HG03432 (cell line): ENCODE measurements around the gene TWIST2.

ENCODE experiments used
- ATAC-seq: cut with Tn5 transposase; IDR thresholded peaks from one replicate; pipeline ENCODE4 v1.9.1; 2021; ENCODE audit warnings: mild to moderate bottlenecking, moderate library complexity; ENCODE audit not compliant: unreplicated experiment

Gene TWIST2

GRCh38 chr2:238949710-238950345 lies 101.9 kb downstream of the TWIST2 start:
- no peak for ATAC-seq

GRCh38 chr2:238950551-238950950 lies 102.7 kb downstream of the TWIST2 start:
- no peak for ATAC-seq

DNA sequence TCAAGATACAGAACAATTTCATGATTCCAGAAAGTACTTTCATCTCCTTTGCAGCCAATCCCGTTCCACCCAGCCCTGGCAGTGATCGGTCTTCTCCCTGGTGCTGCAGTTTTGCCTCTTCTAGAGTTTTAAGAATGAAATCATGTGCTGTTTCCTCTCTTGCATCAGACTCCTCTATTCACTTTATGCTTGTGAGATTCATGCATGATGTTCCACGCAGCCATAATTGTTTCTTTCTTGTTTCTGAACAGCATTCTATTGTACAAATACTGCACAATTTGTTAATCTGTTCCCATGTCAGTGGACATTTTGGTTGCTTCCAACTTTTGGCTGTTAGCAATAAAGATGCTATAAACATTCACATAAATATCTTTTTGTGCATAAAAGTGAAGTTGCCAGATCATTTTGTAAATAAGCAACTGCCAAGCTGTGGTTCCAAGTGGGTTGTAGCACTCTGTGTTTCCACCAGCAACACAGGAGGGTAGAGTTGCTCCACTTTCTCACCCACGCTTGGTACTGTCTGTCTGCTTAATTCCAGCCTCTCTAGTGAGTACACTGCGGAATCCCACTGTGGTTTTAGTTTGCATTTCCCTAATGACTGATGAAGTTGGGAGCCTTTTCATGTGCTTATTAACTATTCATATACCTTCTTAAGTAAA lies 104.5 kb downstream of the TWIST2 start:
- no peak for ATAC-seq

GRCh38 chr2:238954841-238955591 lies 107.1 kb downstream of the TWIST2 start:
- ATAC-seq = no peak

DNA sequence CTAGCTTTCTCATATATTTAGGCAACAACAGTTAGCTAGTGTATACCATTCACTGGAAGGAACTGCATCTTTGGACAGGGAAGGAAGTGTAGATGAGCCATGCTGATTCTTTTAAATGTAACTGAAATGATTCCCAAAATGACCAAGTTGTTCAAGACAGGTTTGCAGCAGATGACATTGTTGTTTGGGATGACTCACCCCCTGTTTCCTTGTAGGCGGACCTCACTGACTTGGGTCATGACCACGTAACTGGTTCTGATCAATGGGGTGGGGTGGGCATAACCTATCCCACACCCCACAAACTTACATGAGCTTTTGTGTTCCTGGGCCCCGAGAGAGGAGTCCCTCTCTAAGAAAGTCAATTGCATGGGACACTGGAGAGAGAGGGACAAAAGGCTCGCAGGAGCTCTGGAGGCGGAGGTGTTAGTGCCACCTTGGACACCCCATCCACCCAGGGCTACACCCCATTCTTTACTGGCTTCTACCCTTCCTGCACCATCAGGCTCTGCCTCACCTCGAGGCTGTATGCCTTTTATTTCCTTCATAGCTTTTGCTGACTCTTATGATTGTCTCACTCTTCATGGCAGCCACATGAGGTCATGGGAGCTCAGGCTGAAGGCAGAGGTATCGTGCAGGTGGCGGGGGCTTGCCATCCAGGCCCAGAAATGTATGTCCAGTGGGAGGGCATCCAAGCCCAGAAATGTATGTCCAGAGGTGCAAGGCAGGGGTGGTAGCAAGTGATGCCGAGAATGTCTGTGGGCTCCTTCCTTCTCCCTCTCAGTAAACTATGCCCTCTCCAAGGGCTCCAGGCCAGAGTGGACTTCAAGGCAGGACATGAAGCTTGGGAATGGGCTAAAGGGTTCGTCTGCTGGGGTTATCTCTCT lies 108.0 kb downstream of the TWIST2 start:
- ATAC-seq = no peak

GRCh38 chr2:238956676-238957075 lies 108.8 kb downstream of the TWIST2 start:
- no peak for ATAC-seq
